DOHH2 (cell line): Measurements from ENCODE around the gene FYB1.

Source experiments
- H3F3A ChIP-seq: fragments of 200-600 bp; sonication (generic), shearing (Covaris generic); 2 replicates; pipeline ENCODE4 v1.6.0; 2016; ENCODE audit warnings: antibody characterized with exemption, mild to moderate bottlenecking; ENCODE audit not compliant: control insufficient read depth, insufficient read depth
- H3K27ac ChIP-seq: fragments of 200-600 bp; sonication (generic); 2 replicates; pipeline ENCODE4 v1.5.1; 2014; ENCODE audit warnings: low read depth, mild to moderate bottlenecking, low read length, moderate library complexity
- H3K27me3 ChIP-seq: fragments of 200-600 bp; sonication (generic); 2 replicates; pipeline ENCODE4 v1.6.1; 2014; ENCODE audit warnings: mild to moderate bottlenecking, low read length, mixed read lengths; ENCODE audit not compliant: control insufficient read depth
- H3K36me3 ChIP-seq: fragments of 200-600 bp; sonication (generic); 2 replicates; pipeline ENCODE4 v1.6.1; 2014; ENCODE audit warnings: mild to moderate bottlenecking, low read length, moderate library complexity, mixed read lengths; ENCODE audit not compliant: control insufficient read depth
- H3K4me1 ChIP-seq: fragments of 200-600 bp; sonication (generic); 2 replicates; pipeline ENCODE4 v1.6.1; 2014; ENCODE audit warnings: mild to moderate bottlenecking, low read length, mixed read lengths; ENCODE audit not compliant: control insufficient read depth
- H3K4me2 ChIP-seq: fragments of 200-600 bp; sonication (generic); 2 replicates; pipeline ENCODE4 v1.6.0; 2014; ENCODE audit warnings: mild to moderate bottlenecking, low read length, moderate library complexity
- H3K4me3 ChIP-seq: fragments of 200-600 bp; sonication (generic); 2 replicates; pipeline ENCODE4 v1.5.1; 2014; ENCODE audit warnings: mild to moderate bottlenecking, low read length, mixed read lengths
- H3K79me2 ChIP-seq: fragments of 200-600 bp; sonication (generic); 2 replicates; pipeline ENCODE4 v1.6.1; 2014; ENCODE audit warnings: mild to moderate bottlenecking, low read length, mixed read lengths; ENCODE audit not compliant: control insufficient read depth
- H3K9me2 ChIP-seq: fragments of 200-600 bp; sonication (generic); replicated peaks from 2 replicates; pipeline ENCODE4 v1.6.1; 2014; ENCODE audit warnings: mild to moderate bottlenecking, low read length, mixed read lengths; ENCODE audit not compliant: control insufficient read depth
- H3K9me3 ChIP-seq: fragments of 200-600 bp; sonication (generic); 2 replicates; pipeline ENCODE4 v1.6.1; 2014; ENCODE audit warnings: antibody characterized with exemption, low read length, mixed read lengths; ENCODE audit not compliant: control insufficient read depth, insufficient read depth
- H4K20me1 ChIP-seq: fragments of 200-600 bp; sonication (generic); 2 replicates; pipeline ENCODE4 v1.6.0; 2014; ENCODE audit warnings: low read depth, mild to moderate bottlenecking, antibody characterized with exemption, low read length, moderate library complexity; ENCODE audit not compliant: control insufficient read depth, insufficient read depth
- CTCF ChIP-seq: fragments of 200-600 bp; sonication (generic); IDR thresholded peaks from one replicate; pipeline ENCODE4 v1.5.1; 2014; ENCODE audit warnings: antibody characterized with exemption, mild to moderate bottlenecking, low read depth, low read length; ENCODE audit not compliant: poor library complexity, severe bottlenecking
- EZH2phosphoT487 ChIP-seq: fragments of 200-600 bp; sonication (generic); IDR thresholded peaks from 2 replicates; pipeline ENCODE4 v1.6.1; 2017; ENCODE audit warnings: borderline replicate concordance, mild to moderate bottlenecking, antibody characterized with exemption, low read length, moderate library complexity, mixed read lengths

The FYB1 gene

DNA sequence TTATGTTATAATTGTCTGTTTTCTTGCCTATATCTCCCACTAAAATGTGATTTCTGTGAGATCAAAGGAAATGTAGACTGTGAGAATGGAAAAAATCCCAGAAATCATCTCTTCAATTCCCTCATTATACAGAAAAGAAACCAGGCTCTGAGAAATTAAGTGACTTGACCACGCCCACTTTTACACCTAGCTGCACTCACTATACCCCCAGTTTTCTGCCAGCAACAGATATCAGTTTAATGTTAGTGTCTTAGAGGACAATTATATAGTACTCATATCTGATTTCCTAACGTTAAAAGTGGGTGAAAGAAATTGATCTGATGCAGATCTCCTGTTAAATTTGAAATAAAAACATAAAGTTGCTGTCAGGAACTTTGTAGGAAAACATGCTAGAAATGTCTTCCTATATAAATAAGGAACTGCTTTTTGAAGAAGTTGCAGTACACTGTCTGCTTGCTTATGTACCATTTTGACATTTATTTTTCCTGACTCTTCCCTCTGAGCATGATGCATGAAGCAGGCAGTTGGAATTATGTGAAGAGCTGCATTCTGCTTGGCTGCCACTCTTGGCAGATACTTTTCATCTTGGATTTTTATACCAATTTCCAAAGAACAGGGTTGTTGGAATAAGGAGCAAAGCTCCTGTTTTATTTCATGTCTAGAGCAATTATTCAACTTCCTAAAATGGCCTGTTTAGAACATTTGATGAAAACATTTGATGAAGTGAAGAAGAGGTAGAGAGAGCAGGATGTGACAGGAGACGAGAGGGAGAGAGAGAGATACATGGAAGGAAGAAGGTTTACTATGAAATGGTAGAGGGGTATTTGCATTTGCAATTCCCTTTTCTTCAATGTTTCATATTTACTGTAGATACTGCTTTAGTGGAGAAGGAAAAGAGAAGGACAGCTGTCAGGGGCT lies 87.9 kb downstream of the FYB1 start:
- 0 out of 2 replicates have a peak, but pooled peaks cover 3% of the 10 kb centered on the region for H3K27me3 ChIP-seq
- H3K9me2 ChIP-seq = no peaks in the 10 kb centered on the region
- no peak overlapping the region for H3K4me3 ChIP-seq
- no peaks in the 10 kb centered on the region for H3K79me2 ChIP-seq
- H3K27ac ChIP-seq = no peak overlapping the region
- H3F3A ChIP-seq = no peaks in the 10 kb centered on the region
- H3K4me2 ChIP-seq = no peak overlapping the region
- H3K9me3 ChIP-seq = no peaks in the 10 kb centered on the region
- H3K36me3 ChIP-seq = no peaks in the 10 kb centered on the region
- H4K20me1 ChIP-seq = no peaks in the 10 kb centered on the region
- TF ChIP-seq EZH2phosphoT487 (no peak), CTCF (no peak)
- H3K4me1 ChIP-seq = no peaks in the 10 kb centered on the region

- H3K4me3 ChIP-seq = no peak overlapping the region
- H3K27ac ChIP-seq = no peak overlapping the region
Measured at GRCh38 chr5:39130716-39131115, 88.6 kb downstream of the FYB1 start.

DNA sequence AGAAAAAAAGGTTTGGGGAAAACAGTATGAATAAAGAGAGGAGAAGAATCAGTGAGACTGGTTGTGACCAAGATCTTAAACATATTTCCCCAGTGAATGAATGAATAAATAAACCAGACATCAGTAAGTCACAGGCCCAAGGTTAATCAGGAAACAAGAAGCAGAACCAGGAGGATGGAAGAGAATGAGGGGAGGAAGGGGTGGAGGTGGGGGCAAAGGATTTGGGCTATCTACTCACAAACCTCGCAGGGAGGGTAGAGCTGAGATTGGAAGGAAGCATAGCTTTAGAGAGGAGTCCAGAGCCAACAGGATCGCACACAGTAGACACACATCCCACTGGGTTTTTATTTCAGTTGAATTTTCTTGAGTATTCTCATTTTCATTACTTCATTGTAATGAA lies 97.4 kb downstream of the FYB1 start:
- Histone ChIP-seq H3K36me3 (no peaks in the 10 kb centered on the region), H3K4me1 (no peaks in the 10 kb centered on the region), H3K9me2 (no peaks in the 10 kb centered on the region; the same call in 1 of the 2 replicates), H3F3A (no peaks in the 10 kb centered on the region), H3K27me3 (no peaks in the 10 kb centered on the region), H3K9me3 (no peaks in the 10 kb centered on the region), H3K79me2 (no peaks in the 10 kb centered on the region), H3K4me3 (no peak overlapping the region), H4K20me1 (no peaks in the 10 kb centered on the region), H3K27ac (no peak overlapping the region), H3K4me2 (no peak overlapping the region)
- TF ChIP-seq CTCF (no peak), EZH2phosphoT487 (no peak)

More at GRCh38 chr5:39130716-39131115, 88.6 kb downstream of the FYB1 start:
- Histone ChIP-seq H3F3A (no peaks in the 10 kb centered on the region), H3K36me3 (no peaks in the 10 kb centered on the region), H3K4me2 (no peak overlapping the region), H3K27me3 (0 out of 2 replicates have a peak, but pooled peaks cover 3% of the 10 kb centered on the region), H3K9me3 (no peaks in the 10 kb centered on the region), H3K4me1 (no peaks in the 10 kb centered on the region), H3K9me2 (no peaks in the 10 kb centered on the region), H3K79me2 (no peaks in the 10 kb centered on the region), H4K20me1 (no peaks in the 10 kb centered on the region)
- no peak for TF ChIP-seq EZH2phosphoT487
- no peak for TF ChIP-seq CTCF
